Transverse colon (tissue), 4 donors: ENCODE data around the gene BTNL2.

Experiments used
- CTCF ChIP-seq, 5 experiments: fragments of 200-600 bp in 3 of 5; fragments of 450-650 bp in 2 of 5; sonication (generic) in 3 of 5; IDR thresholded peaks; 1 replicate in 2 of 5; 2 replicates in 3 of 5; pipeline ENCODE4 v1.5.1; 2016 to 2017; ENCODE audit warnings: antibody characterized with exemption in 5 of 5, inconsistent platforms in 3 of 5, mild to moderate bottlenecking in 2 of 5, moderate library complexity in 1 of 5
- EP300 ChIP-seq: sonication (generic); formaldehyde crosslinking; IDR thresholded peaks from one replicate; pipeline ENCODE4 v1.6.1; 2017; ENCODE audit warnings: antibody characterized with exemption, low read depth
- POLR2A ChIP-seq: fragments of 450-650 bp; IDR thresholded peaks from one replicate; pipeline ENCODE4 v1.6.1; 2016; ENCODE audit warnings: antibody characterized with exemption, mild to moderate bottlenecking, moderate library complexity
- POLR2AphosphoS5 ChIP-seq, 3 donors: sonication (generic); formaldehyde crosslinking; IDR thresholded peaks; one replicate each; pipeline ENCODE4 v1.6.1; 2016; ENCODE audit warnings: antibody characterized with exemption in 3 of 3

GRCh38 chr6:32391505-32391904, 15.5 kb downstream of the BTNL2 start:
- no peak for TF ChIP-seq CTCF (IDR thresholded peaks at IDR 0.05)
- no peak for TF ChIP-seq POLR2A
- TF ChIP-seq POLR2AphosphoS5 (IDR thresholded peaks at IDR 0.05): no peak
- no peak for TF ChIP-seq EP300
